GM18867 (cell line): ENCODE measurements around the gene DCP1B.

Experiments
- ATAC-seq: cut with Tn5 transposase; IDR thresholded peaks from one replicate; pipeline ENCODE4 v1.9.1; 2021; ENCODE audit warnings: mild to moderate bottlenecking, moderate library complexity; ENCODE audit not compliant: unreplicated experiment

Gene DCP1B

GRCh38 chr12:1907652-1908611 is 96.3 kb downstream of the DCP1B start:
- ATAC-seq, result no peak

- no peak for ATAC-seq
Measured at GRCh38 chr12:1906579-1906978, 97.7 kb downstream of the DCP1B start.

- no peak for ATAC-seq
Measured at GRCh38 chr12:1904875-1905274, 99.4 kb downstream of the DCP1B start.

- no peak for ATAC-seq
Measured at GRCh38 chr12:1896964-1897363, 107.3 kb downstream of the DCP1B start.
